GM10266 (cell line): ENCODE data around the gene RENBP.

Experiments
- DNase-seq: peaks from one replicate; pipeline ENCODE4 v3.0.0; 2012; ENCODE audit errors: extremely low spot score
- TF ChIP-seq, protein P1 (sequence below): IDR thresholded peaks from 2 replicates; pipeline ENCODE4 v1.5.1; 2012; ENCODE audit warnings: mild to moderate bottlenecking, low read depth; ENCODE audit not compliant: control insufficient read depth, insufficient read depth; ENCODE audit errors: missing control alignments

The RENBP gene

DNA sequence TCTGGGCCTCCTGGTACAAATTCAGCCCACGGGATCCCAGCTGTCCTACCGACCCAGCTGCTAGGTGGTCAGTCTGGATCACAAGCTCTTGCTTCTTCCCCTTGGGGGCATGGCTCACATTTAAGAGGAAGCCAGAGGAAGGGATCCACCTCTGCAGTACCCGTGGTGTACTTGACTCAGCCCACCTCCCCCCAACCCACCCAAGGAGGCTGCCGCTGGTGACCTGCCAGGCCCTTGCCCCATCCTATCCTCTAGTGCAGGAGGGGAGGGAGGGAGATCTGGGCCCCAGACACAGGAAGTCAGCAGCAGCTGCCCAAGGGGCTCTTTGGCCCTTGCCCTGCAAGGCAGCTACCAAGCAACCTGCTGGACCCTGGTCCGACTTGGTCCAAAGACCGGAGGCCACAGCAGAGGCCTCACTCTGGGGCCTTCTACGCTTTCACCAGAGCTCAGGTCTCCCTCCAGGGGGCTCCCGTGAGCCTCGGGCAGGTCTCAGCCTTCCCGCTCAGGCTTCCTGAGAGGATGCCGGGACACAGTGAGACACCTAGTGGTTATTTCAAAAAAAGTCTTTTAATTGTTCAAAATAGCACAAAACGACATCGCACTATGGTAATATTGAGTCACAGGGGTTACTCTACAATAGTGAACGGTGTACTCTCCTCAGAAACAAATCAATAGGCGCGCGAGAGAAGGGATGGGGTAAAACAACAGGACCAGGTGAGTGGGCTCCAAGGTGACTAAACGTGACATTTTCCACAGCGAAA, 2.7 kb upstream of the RENBP start:
- peak; percentile 83 for DNase-seq
- TF ChIP-seq, protein P1, sequence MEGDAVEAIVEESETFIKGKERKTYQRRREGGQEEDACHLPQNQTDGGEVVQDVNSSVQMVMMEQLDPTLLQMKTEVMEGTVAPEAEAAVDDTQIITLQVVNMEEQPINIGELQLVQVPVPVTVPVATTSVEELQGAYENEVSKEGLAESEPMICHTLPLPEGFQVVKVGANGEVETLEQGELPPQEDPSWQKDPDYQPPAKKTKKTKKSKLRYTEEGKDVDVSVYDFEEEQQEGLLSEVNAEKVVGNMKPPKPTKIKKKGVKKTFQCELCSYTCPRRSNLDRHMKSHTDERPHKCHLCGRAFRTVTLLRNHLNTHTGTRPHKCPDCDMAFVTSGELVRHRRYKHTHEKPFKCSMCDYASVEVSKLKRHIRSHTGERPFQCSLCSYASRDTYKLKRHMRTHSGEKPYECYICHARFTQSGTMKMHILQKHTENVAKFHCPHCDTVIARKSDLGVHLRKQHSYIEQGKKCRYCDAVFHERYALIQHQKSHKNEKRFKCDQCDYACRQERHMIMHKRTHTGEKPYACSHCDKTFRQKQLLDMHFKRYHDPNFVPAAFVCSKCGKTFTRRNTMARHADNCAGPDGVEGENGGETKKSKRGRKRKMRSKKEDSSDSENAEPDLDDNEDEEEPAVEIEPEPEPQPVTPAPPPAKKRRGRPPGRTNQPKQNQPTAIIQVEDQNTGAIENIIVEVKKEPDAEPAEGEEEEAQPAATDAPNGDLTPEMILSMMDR, result peak; percentile 72

DNA sequence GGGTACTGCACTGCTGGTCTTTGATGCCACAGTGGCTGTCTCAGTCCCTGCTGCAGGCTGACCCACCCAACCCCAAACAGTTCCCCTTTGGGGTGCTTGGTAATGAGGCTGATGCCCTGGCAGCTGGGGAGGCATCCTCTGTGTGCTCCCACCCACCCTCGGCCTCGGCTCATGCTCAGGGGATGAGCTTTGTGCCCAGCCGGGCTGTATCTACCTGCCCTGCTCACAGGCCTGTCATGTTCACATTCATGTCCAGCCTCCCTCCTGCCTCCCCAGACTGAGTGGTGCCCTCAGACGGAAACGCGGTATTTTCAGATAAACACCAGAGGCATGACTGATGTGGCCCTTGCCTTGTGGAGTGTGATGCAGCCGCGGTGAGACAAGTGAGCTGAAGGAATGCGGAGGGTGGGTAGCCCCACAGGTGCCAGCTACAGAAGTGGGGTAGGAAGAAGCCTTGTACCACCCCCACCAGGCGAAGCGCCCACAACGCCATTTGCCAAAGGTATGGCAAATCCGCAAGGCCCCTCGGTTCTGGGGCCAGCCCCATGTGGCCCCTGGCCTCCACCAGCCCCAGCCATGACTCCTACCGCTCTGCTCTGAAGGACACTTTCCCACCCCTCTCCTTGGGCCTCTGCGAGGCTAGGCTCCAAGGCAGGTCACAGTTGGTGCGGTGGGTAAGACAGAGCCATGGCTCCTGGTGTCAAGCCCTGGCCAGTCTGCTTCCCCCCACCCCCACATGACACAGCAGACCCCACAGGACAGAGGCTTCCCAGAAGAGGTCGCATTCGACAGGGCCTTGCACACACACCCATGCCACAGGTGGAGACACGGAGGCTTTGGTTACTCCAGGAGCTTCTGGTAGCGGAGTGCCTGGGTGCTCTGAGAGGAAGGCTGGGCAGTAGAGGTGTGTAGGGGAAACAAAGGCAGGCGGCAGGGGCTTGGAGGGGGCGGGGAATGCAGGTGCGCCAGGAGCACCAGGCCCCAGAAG, 1.8 kb upstream of the RENBP start:
- DNase-seq, result no peak

DNA sequence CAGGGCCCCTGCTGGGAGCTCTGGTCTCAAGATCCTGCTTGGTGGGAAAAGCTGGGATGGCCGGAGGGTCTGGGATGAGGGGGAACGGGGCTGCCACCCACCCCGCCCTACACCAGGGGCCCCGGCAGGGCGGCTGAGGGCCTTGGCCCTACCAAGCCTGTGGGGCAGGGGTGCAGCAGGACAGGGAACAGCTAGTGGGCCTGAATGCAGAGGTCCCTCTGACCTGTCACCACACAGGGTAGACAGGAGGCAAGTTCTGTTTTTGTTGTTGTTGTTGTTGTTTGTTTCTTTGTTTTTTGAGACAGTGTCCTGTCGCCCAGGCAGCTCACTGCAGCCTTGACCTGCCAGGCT, 332 bp upstream of the RENBP start:
- no peak for DNase-seq
- TF ChIP-seq, protein P1, result no peak

More for the DNA sequence above, 1.8 kb upstream of the RENBP start:
- TF ChIP-seq, protein P1, result no peak

DNA sequence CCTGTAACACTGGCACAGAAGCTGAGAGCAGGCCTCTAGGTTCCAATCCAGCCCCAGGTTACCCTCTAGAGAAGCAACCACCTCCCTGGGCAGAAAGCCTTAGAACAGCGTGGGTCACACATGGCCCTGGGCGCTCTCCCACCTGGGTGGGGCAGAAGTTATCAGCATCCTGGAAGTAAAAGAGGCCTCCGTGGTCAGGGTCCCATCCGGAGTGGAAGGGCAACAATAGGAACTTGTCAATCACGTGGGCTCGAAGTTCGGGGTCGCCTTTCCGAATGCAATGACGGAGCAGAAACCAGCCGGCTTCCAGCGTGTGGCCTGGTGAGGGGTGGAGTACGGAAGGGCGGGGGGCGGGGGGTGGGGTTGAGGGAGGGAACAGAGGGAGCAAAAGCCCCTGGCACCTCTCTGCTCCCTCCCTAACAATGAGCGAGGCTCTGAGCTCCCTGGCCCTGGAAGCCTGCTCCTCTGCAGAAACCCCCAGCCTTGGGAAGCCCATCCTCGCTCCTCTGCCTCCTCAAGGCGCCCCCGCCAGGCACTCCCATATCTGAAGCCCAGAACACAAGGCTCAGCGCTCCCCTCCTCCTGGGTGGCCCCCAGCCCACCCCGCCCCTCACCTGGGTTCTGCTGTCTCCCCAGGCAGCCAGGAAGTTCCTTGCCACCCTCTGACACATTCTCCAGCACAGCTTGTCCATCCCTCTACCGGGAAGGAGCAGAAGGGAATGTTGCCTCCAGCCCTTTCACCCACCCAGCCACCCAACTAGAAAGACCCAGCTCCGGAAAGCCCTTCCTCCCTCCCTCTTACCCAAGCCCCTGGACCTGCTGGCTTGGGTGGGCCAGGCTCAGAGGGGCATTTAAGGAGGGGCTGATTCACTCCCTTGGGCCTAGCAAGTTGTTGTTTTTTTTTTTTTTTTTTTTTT, 2.8 kb downstream of the RENBP start:
- no peak for DNase-seq
- TF ChIP-seq, protein P1, result no peak

DNA sequence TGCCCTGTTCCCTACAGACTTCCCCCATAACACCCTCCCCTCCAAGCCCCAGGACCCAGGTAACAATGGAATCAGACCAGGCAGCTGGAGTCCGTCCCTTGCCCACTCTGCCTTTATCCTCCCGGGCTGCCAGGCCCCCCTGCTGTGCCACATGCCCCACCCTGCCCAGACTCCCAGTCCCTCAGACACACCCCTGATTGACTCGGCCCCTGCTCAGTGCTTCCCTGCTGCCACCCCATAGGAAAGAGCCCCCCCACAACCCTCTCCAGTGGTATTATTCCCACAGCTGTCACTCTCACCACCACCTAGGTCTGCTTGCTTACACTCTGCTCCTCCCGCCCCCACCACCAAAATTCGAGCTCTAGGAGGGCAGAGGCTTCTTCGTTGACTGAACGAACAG, 4.9 kb downstream of the RENBP start:
- TF ChIP-seq, protein P1, result no peak
- DNase-seq, result no peak

DNA sequence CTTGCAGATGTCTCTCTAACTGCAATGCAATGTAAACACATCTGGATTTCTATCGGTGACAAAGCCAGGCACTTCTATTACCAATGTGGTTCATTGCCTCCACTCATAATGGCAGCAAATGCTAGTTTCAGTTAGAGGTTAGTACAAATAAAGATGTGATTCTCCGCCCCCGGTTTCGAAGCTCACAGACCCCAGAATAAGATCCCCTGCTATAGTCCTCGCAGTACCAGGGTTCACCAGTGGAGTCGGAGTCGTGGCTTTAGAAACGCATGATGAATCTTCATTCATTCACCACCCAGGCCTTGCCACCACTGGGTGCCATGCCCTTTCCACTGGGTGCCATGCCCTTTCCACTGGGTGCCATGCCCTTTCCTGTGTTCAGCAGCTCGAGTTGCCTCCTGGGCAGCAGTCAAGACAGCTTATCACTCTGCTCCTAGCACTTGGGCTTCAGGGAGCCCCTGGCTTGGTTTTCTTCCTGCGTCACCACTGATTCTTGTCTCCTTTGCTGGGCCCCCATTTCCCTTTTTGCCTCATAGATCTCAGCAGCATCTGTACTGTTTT, 6.1 kb downstream of the RENBP start:
- no peak for DNase-seq
- TF ChIP-seq, protein P1, result no peak
